Activated CD4-positive, alpha-beta T cell treated with anti-CD3 and anti-CD28 coated beads, Interleukin-2, amount 50 U/mL, for 16 hours (primary cell): ENCODE data around the gene RNF187.
"Not testable (repeated sequence)": the region's sequence is repeated elsewhere in the genome, so short reads cannot be mapped to it uniquely, and the experiment has no call there.

Source experiments
- DNase-seq: peaks from one replicate; pipeline ENCODE4 v3.0.0-alpha.2; 2020

Gene RNF187

DNA sequence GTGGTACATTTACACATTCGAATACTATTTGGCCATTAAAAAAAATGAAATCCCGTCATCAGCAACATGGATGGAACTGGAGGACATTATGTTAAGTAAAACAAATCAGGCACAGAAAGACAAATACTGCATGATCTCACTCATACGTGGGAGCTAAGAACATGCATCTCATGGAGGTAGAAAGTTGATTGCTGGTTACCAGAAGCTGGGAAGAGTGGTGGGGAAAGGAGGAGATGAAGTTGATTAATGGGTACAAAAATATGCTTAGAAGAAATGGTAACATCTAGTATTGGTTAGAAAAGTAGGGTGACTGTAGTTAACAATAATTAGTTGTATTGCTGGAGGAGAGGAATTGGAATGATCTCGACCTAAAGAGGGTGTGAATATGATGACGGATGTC, 24.6 kb upstream of the RNF187 start:
- no peak for DNase-seq

DNA sequence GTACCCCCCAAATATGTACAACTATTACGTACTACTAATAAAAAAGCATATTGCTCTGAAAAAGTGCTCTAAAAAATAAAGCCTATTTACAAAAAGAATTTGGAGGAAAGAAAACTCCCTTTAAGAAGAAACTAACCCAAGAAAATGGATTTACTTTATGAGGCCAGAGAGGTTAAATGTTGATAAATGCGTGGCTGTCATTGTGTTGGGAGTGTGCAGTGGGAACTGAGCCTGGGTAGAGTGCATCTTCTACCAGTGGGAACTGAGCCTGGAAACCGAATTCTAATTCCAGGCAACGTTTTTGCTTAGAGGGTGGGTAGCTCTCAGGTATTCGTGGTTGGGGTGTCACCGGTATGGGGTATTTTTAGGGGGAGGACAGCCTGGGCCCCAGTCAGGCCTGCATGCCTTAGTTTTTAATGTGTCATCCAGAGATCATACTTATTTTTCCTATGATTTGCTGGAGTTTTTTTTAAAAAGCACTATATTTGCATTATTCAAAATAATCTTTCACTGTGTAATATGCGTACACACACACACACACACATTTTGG, 24.1 kb upstream of the RNF187 start:
- no peak for DNase-seq

GRCh38 chr1:228463559-228464455, 23.4 kb upstream of the RNF187 start:
- peak; percentile 94 for DNase-seq

GRCh38 chr1:228464487-228464983, 22.6 kb upstream of the RNF187 start:
- DNase-seq = peak; percentile 97

- DNase-seq = no peak
These were observed 22.0 kb upstream of the RNF187 start for GRCh38 chr1:228465141-228465540.

GRCh38 chr1:228465571-228466146, 21.5 kb upstream of the RNF187 start:
- peak; percentile 84 for DNase-seq

DNA sequence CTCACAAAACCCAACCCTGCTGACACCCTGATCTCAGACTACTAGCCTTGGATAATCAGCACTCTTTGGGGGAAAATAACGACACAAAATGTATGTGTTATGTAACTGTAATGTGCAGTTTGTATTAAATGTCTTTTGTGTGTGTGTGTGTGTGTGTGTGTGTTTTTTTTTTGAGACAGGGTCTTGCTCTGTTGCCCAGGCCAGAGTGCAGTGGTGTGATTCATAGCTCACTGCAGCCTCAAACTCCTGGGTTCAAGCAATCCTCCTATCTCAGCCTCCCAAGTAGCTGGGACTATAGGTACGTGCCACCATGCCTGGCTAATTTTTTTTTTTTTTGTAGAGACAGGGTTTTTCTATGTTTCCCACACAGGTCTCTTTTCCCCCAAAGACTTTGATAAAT, 19.0 kb upstream of the RNF187 start:
- not testable (repeated sequence) for DNase-seq

GRCh38 chr1:228469413-228470162, 17.6 kb upstream of the RNF187 start:
- DNase-seq = no peak

GRCh38 chr1:228471154-228471761, 15.9 kb upstream of the RNF187 start:
- no peak for DNase-seq

DNA sequence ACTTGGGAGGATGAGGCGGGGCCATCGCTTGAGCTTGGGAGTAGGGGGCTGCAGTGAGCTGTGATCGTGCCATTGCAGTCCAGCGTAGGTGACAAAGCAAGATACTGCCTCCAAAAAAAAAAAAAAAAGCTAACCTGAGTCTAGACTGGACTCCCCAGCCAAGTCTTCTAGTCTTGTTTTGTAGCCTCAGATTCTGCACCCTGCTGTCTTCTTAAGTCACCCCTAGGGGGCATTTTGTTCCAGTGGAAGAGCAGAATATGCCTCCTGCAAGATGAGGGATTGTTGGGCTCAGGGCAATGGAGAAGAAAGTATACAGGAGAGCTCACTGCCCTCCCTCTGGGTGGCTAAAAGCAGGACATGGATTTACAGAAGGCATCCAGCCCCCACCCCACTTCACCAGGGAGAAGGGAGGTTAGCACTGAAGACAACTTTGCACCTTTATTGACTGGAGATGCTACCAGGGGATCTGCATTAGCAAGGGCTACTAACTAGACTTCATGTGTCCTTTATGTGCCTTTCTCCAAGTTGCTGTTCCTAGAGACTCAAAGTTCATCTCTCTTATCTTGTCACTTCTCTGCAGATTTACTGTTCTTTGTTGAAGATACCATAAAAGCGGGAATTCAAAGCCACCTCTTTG, 15.3 kb upstream of the RNF187 start:
- DNase-seq = peak; percentile 73

GRCh38 chr1:228472655-228473054, 14.5 kb upstream of the RNF187 start:
- no peak for DNase-seq

GRCh38 chr1:228474507-228474906, 12.7 kb upstream of the RNF187 start:
- DNase-seq = no peak

- no peak for DNase-seq
These were observed 11.4 kb upstream of the RNF187 start for GRCh38 chr1:228475812-228476211.

DNA sequence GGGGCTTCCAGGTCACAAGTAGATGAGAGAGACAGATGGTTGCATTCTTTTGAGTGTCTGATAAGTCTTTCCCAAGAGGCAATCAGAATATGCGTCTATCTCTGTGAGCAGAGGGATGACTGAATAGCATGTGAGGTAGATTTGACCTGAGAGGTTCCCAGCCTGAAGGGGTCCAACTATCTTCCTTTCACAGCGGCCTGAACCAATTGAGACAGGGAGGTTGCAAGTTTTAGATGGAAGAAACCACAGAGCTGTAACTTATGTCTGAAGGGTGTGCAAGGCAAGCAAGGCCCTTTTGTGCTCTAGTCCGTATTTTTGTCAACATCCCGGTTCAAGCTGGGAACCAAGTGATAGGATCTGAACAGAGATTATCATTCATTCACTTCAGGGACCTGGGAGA, 9.9 kb upstream of the RNF187 start:
- no peak for DNase-seq

DNA sequence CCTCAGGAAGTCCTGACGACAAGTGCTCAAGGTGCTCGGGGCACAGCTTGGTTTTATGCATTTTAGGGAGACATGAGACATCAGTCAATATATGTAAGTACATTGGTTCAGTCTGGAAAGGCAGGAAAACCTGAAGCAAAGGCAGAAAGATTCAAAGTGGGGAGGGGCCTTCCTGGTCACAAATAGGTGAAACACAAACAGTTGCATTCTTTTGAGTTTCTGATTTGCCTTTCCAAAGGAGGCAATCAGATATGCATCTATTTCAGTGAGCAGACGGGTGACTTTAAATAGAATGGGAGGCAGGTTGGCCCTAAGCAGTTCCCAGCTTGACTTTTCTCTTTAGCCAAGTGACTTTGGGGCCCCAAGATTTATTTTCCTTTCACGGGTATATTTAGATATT, 8.9 kb upstream of the RNF187 start:
- no peak for DNase-seq

GRCh38 chr1:228478912-228479711, 8.1 kb upstream of the RNF187 start:
- peak; percentile 52 for DNase-seq

DNA sequence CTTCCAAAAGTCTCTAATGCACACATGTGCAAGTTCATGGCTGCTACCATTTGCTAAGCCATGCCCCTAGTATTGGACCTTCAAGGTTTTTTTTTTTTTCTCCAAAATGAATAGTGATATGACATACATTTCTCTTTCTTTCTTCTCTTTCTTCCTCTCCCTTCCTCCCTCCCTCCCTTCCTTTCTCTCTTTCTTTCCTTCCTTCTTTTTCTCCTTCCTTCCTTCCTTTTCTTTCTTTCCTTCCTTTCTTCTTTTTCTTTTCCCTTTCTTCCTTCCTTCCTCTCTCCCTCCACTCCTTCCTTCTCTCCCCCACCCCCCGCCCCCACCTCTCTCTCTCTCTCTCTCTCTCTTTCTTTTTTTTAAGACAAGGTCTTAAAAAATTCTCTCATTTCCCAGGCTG, 3.4 kb upstream of the RNF187 start:
- DNase-seq = no peak

DNA sequence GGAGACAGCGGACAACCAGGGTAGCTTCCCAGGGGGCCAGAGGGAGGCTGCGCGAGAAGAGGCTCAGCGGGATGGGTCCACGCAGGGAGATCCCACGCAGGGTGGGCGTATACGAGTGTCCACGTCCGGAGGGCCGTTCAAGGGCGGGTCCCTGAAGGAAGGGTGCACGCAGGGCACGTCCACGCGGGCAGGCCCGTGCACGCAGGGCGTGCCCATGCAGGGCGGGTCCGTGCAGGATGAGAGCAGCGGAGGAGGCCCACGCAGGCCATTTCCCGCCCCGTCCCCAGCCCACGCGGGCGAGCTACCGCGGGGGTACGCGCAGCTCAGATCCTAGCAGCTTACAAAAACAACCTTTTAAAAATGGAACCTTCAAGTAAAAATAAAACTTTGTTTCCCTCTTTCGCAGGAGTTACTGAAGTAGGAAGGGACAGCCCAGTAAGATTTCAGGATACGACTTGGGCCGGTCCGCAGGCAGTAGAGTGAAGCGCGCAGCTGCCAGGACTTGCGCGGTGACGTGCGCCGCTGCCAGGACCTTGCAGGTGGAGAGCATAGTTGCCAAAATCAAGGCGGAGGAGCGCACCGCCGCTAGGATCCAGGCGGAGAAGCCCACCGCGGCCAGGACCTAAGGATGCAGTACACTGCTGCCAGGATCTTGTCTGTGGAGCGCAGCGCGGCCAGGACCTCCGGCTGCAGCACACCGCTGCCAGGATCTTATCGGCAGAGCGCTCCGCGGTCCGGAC, 416 bp upstream of the RNF187 start:
- DNase-seq = peak; percentile 89

- no peak for DNase-seq
These were observed 1.1 kb downstream of the RNF187 start for GRCh38 chr1:228488125-228488817.
